HCT116 (cell line): ENCODE results near the gene TOPAZ1.

Experiments
- CEBPB ChIP-seq: IDR thresholded peaks from 2 replicates; pipeline ENCODE4 v1.6.1; 2012; ENCODE audit warnings: low read depth
- MAX ChIP-seq: IDR thresholded peaks from 2 replicates; pipeline ENCODE4 v1.6.1; 2012
- POLR2AphosphoS5 ChIP-seq: IDR thresholded peaks from 2 replicates; pipeline ENCODE4 v1.6.1; 2011; ENCODE audit warnings: mild to moderate bottlenecking, low read depth, low read length, moderate library complexity
- YY1 ChIP-seq: IDR thresholded peaks from 2 replicates; pipeline ENCODE4 v1.6.1; 2011; ENCODE audit warnings: low read length, low read depth, moderate library complexity, mild to moderate bottlenecking; ENCODE audit not compliant: insufficient replicate concordance; ENCODE audit errors: extremely low read depth
- TF ChIP-seq, protein P1 (sequence below), 3 experiments: fragments of 200-600 bp in 1 of 3; sonication (generic) in 1 of 3; IDR thresholded peaks in 2 of 3; conservative IDR thresholded peaks in 1 of 3; 2 replicates each; pipeline ENCODE4 v1.5.1; 2012 to 2017; ENCODE audit warnings: low read depth in 2 of 3, low read length in 2 of 3, antibody characterized with exemption in 1 of 3, borderline replicate concordance in 1 of 3, control low read depth in 1 of 3, mild to moderate bottlenecking in 1 of 3, mixed read lengths in 1 of 3, mixed run types in 1 of 3, moderate library complexity in 1 of 3; ENCODE audit not compliant: insufficient read depth in 1 of 3

GRCh38 chr3:44235604-44236484 is 5.8 kb upstream of the TOPAZ1 start:
- TF ChIP-seq, protein P1, sequence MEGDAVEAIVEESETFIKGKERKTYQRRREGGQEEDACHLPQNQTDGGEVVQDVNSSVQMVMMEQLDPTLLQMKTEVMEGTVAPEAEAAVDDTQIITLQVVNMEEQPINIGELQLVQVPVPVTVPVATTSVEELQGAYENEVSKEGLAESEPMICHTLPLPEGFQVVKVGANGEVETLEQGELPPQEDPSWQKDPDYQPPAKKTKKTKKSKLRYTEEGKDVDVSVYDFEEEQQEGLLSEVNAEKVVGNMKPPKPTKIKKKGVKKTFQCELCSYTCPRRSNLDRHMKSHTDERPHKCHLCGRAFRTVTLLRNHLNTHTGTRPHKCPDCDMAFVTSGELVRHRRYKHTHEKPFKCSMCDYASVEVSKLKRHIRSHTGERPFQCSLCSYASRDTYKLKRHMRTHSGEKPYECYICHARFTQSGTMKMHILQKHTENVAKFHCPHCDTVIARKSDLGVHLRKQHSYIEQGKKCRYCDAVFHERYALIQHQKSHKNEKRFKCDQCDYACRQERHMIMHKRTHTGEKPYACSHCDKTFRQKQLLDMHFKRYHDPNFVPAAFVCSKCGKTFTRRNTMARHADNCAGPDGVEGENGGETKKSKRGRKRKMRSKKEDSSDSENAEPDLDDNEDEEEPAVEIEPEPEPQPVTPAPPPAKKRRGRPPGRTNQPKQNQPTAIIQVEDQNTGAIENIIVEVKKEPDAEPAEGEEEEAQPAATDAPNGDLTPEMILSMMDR (IDR thresholded peaks at IDR 0.05 in 2 of 3, conservative IDR thresholded peaks at IDR 0.05 in 1 of 3; ENCODE audit: borderline replicate concordance in 1 of 3, insufficient read depth in 1 of 3, low read depth in 2 of 3, low read length in 2 of 3): peak; percentile 61 to 80 (median 68); a peak in 5 of 6 replicates
- TF ChIP-seq MAX (no peak), YY1 (no peak), CEBPB (peak; percentile 78), POLR2AphosphoS5 (no peak; the same call in 1 of the 2 replicates)
